K562 (cell line): Measurements from ENCODE around the gene BRICD5. TPM values are rescaled to one million over a fixed set of nuclear protein-coding genes. Genes with fewer than 3 reads are reported as not detected.

Source experiments
- ATAC-seq: fragments of 200-7000 bp; cut with Tn5 transposase; 3 replicates; pipeline ENCODE4 v1.9.1; 2020; ENCODE audit warnings: moderate library complexity
- BruUV-seq: library from RNA; stranded (reverse); fragments of 400-500 nt; replicated peaks from 2 replicates; lab custom pipeline; 2021; lab: Mats Ljungman, UMichigan
- CTCF ChIA-PET: fragments of 300-600 bp; formaldehyde crosslinking; extraction: SDS; loops from one replicate; lab custom pipeline; 2021; ENCODE audit warnings: low intra/inter-chr PET ratio; lab: Yijun Ruan, JAX
- POLR2A ChIA-PET: fragments of 300-600, 350-650 bp; sonication (Branson Sonifier 250); formaldehyde crosslinking; extraction: SDS; loops from one replicate; lab custom pipeline; 2021; ENCODE audit warnings: antibody characterized with exemption, inconsistent platforms; lab: Yijun Ruan, JAX
- DNase-seq, 4 experiments: peaks; one replicate each; pipeline versions ENCODE4 v3.0.0 to v3.0.0-alpha.2; 2011 to 2018; ENCODE audit warnings: low spot score in 3 of 4, mixed read lengths in 3 of 4; ENCODE audit errors: extremely low read depth in 1 of 4
- FAIRE-seq: peaks from 2 replicates; lab custom pipeline; 2011; peaks lifted over from hg19 to GRCh38; lab: Jason Lieb, UNC
- H2AFZ ChIP-seq: 2 replicates; pipeline ENCODE4 v1.6.0; 2011; ENCODE audit warnings: low read depth, low read length, control low read depth, inconsistent platforms
- H3K27ac ChIP-seq: fragments of 200-600 bp; 3 replicates; pipeline ENCODE4 v1.8.0; 2011; ENCODE audit warnings: low read depth, mild to moderate bottlenecking, control low read depth, inconsistent platforms, low read length, moderate library complexity, mixed read lengths; ENCODE audit errors: extremely low read depth
- H3K27me3 ChIP-seq, 2 experiments: fragments of 300-600 bp in 1 of 2; 2 replicates in 1 of 2; 3 replicates in 1 of 2; pipeline versions ENCODE4 v1.6.0 to v1.8.0; 2011; ENCODE audit warnings: inconsistent platforms in 2 of 2, low read length in 2 of 2, mild to moderate bottlenecking in 1 of 2, mixed read lengths in 1 of 2, moderate library complexity in 1 of 2; ENCODE audit not compliant: control insufficient read depth in 2 of 2, insufficient read depth in 2 of 2
- H3K36me3 ChIP-seq: fragments of 300-600 bp; 3 replicates; pipeline ENCODE4 v1.8.0; 2011; ENCODE audit warnings: mild to moderate bottlenecking, low read length, inconsistent platforms; ENCODE audit not compliant: control insufficient read depth, insufficient read depth
- H3K4me1 ChIP-seq, 2 experiments: fragments of 200-600 bp in 1 of 2; replicated peaks in 1 of 2; 2 replicates in 1 of 2; 3 replicates in 1 of 2; pipeline versions ENCODE4 v1.5.1 to v1.8.0; 2011; ENCODE audit warnings: inconsistent platforms in 2 of 2, low read length in 2 of 2, mild to moderate bottlenecking in 1 of 2, mixed read lengths in 1 of 2, moderate library complexity in 1 of 2; ENCODE audit not compliant: control insufficient read depth in 2 of 2, insufficient read depth in 2 of 2
- H3K4me2 ChIP-seq: 2 replicates; pipeline ENCODE4 v1.6.1; 2011; ENCODE audit warnings: low read length, control low read depth, inconsistent platforms, mixed read lengths; ENCODE audit not compliant: insufficient read depth
- H3K4me3 ChIP-seq: fragments of 200-600 bp; sonication (generic), shearing (Covaris generic); 2 replicates; pipeline ENCODE4 v1.5.1; 2016; ENCODE audit warnings: control low read depth, inconsistent platforms
- H3K79me2 ChIP-seq: fragments of 200-600 bp; 3 replicates; pipeline ENCODE4 v1.8.0; 2011; ENCODE audit warnings: low read length, inconsistent platforms; ENCODE audit not compliant: control insufficient read depth, insufficient read depth
- H3K9ac ChIP-seq, 2 experiments: 2 replicates each; pipeline versions ENCODE4 v1.6.0 to v1.6.1; 2011; ENCODE audit warnings: low read depth in 2 of 2, low read length in 2 of 2, control low read depth in 1 of 2, inconsistent platforms in 1 of 2, mild to moderate bottlenecking in 1 of 2, mixed read lengths in 1 of 2; ENCODE audit not compliant: insufficient read depth in 1 of 2
- H3K9me1 ChIP-seq: one replicate; pipeline ENCODE4 v1.6.0; 2011; ENCODE audit warnings: inconsistent platforms, mild to moderate bottlenecking, low read length, moderate library complexity; ENCODE audit not compliant: control insufficient read depth, insufficient read depth
- H3K9me3 ChIP-seq: replicated peaks from 2 replicates; pipeline ENCODE4 v1.5.1; 2011; ENCODE audit warnings: low read depth, low read length, inconsistent platforms; ENCODE audit not compliant: control insufficient read depth, insufficient read depth
- H4K20me1 ChIP-seq: replicated peaks from 2 replicates; pipeline ENCODE4 v1.6.1; 2011; ENCODE audit warnings: low read length, inconsistent platforms, mixed read lengths; ENCODE audit not compliant: control insufficient read depth, insufficient read depth
- BRD9 ChIP-seq: fragments of 450-650 bp; IDR thresholded peaks from 2 replicates; pipeline ENCODE4 v1.6.1; 2018; ENCODE audit warnings: low read depth; ENCODE audit not compliant: partially characterized antibody
- FIP1L1 ChIP-seq: fragments of 200-400 bp; formaldehyde crosslinking; IDR thresholded peaks from 2 replicates; pipeline ENCODE4 v1.6.1; 2018; ENCODE audit warnings: mild to moderate bottlenecking, low read depth, low read length; ENCODE audit not compliant: poor library complexity, severe bottlenecking
- NCOR1 ChIP-seq: fragments of 450-650 bp; IDR thresholded peaks from 2 replicates; pipeline ENCODE4 v1.6.1; 2016; ENCODE audit warnings: mild to moderate bottlenecking, moderate library complexity
- PHF8 ChIP-seq: fragments of 200-600 bp; sonication (generic); IDR thresholded peaks from 2 replicates; pipeline ENCODE4 v1.6.1; 2012; ENCODE audit warnings: mixed run types, mild to moderate bottlenecking, inconsistent platforms, low read length, moderate library complexity, borderline replicate concordance
- POLR2G ChIP-seq: fragments of 200-400 bp; formaldehyde crosslinking; IDR thresholded peaks from 2 replicates; pipeline ENCODE4 v1.6.1; 2017; ENCODE audit warnings: low read depth, mild to moderate bottlenecking, antibody characterized with exemption, low read length, moderate library complexity
- RBM22 ChIP-seq: fragments of 200-400 bp; formaldehyde crosslinking; IDR thresholded peaks from 2 replicates; pipeline ENCODE4 v1.6.1; 2018; ENCODE audit warnings: low read length, low read depth; ENCODE audit not compliant: poor library complexity, severe bottlenecking
- SRSF9 ChIP-seq: fragments of 200-400 bp; formaldehyde crosslinking; IDR thresholded peaks from 2 replicates; pipeline ENCODE4 v1.6.1; 2017; ENCODE audit warnings: low read depth, low read length, borderline replicate concordance
- TFAP4 ChIP-seq: sonication (generic); formaldehyde crosslinking; IDR thresholded peaks from 2 replicates; pipeline ENCODE4 v1.8.0; 2022; ENCODE audit warnings: missing genetic modification reagents, mild to moderate bottlenecking, moderate library complexity, borderline replicate concordance
- TRIM25 ChIP-seq: fragments of 450-650 bp; IDR thresholded peaks from 2 replicates; pipeline ENCODE4 v1.7.0; 2016; ENCODE audit warnings: borderline replicate concordance
- ZNF134 ChIP-seq: fragments of 250-450 bp; sonication (Bioruptor Pico); conservative IDR thresholded peaks from 2 replicates; pipeline ENCODE4 v1.4.0; 2020
- WGBS: fragments of 100-300 bp; shearing (Covaris generic); methylation state at CpG from one replicate; pipeline ENCODE4 v1.1.6; 2016; ENCODE audit warnings: low coverage, mixed read lengths; ENCODE audit not compliant: insufficient coverage; ENCODE audit errors: missing lambda C conversion rate; 5-methylcytosine and 5-hydroxymethylcytosine counted together
- in situ Hi-C: fragments of 300-500 bp; cut with MboI; formaldehyde crosslinking; loops from 4 replicates; pipeline ENCODE4 v1.15.0; 2018; ENCODE audit warnings: inconsistent platforms, mixed read lengths
- intact Hi-C: fragments of 100-400 bp; cut with micrococcal nuclease; formaldehyde crosslinking; loops from 2 replicates; pipeline ENCODE4 v1.14.2; 2022
- polyA plus RNA-seq, 8 experiments: library from polyadenylated mRNA; depleted of rRNA in 4 of 8; stranded (reverse) in 5 of 8; unstranded in 3 of 8; fragments of >200 nt; fragmentation: Nextera tagmentation in 2 of 8; fragmentation: Illumina TruSeq in 1 of 8; extraction: Ambion mirVana in 2 of 8; extraction: Trizol in 1 of 8; gene quantifications; 2 replicates each; pipeline versions ENCODE4 v1.2.1 to v1.2.3, GENCODE V29; 2011 to 2014; ENCODE audit warnings: inconsistent platforms in 1 of 8, missing spikeins in 1 of 8
- total RNA-seq, 7 experiments: library from RNA; depleted of rRNA in 6 of 7; stranded (reverse); fragments of >200 nt in 6 of 7; fragmentation: Illumina TruSeq in 2 of 7; extraction: Trizol in 2 of 7; gene quantifications; 2 replicates each; pipeline versions ENCODE4 v1.2.1 to v1.2.3, GENCODE V29; 2011 to 2021; ENCODE audit warnings: low replicate concordance in 1 of 7

BRICD5 gene
- total and polyA plus RNA-seq, 9 of the 15 experiments (the other 6 are each of a cell fraction or from before 2014, with no cell fraction given), result 0.24 to 15.1 (median 2.4) TPM; not detected in 1

- in situ Hi-C loops, result no loop called here
- H3K4me3 ChIP-seq, result no peak overlapping the region
- CTCF ChIA-PET, result no interaction called here
- H3K27me3 ChIP-seq, result no peaks in the 10 kb centered on the region
- ATAC-seq (no peak), DNase-seq (no peak), FAIRE-seq (no peak)
- H3K4me1 ChIP-seq, result peaks cover 0 to 68% of the 10 kb centered on the region in 2 experiments; a peak in 2 of 5 replicates
- no peak overlapping the region for H3K9ac ChIP-seq
- H3K4me2 ChIP-seq, result no peak overlapping the region
- TF ChIP-seq FIP1L1, result peak; percentile 16
- TF ChIP-seq POLR2G, result peak; percentile 45; the same call in 1 of the 2 replicates
- TF ChIP-seq BRD9, result no peak
- no peak for TF ChIP-seq PHF8
- no peak for TF ChIP-seq TRIM25
- no peak for TF ChIP-seq SRSF9
- TF ChIP-seq ZNF134 (CRISPR knock-in tag), result no peak
- TF ChIP-seq NCOR1, result no peak
- TF ChIP-seq RBM22, result peak; percentile 72
- TF ChIP-seq TFAP4 (CRISPR knock-in tag), result no peak
- no peak overlapping the region for H2AFZ ChIP-seq
- H3K79me2 ChIP-seq, result no peaks in the 10 kb centered on the region
- 97% methylated on average over 11 of the region's 23 CpGs for WGBS
- no peaks in the 10 kb centered on the region for H3K9me3 ChIP-seq
- POLR2A ChIA-PET, result no interaction called here
- no peak overlapping the region for H3K27ac ChIP-seq
- intact Hi-C loops, result no loop called here
- no TSS peak for BruUV-seq
- H3K36me3 ChIP-seq, result peaks cover 62% of the 10 kb centered on the region; the same call in 1 of the 3 replicates
- no peaks in the 10 kb centered on the region; the same call in 1 of the 2 replicates for H4K20me1 ChIP-seq
- H3K9me1 ChIP-seq, result no peaks in the 10 kb centered on the region
These were observed 34.6 kb downstream of the BRICD5 start for GRCh38 chr16:2176047-2176446.
